ENCODE data around the gene ARPC2.

Gene ARPC2

DNA sequence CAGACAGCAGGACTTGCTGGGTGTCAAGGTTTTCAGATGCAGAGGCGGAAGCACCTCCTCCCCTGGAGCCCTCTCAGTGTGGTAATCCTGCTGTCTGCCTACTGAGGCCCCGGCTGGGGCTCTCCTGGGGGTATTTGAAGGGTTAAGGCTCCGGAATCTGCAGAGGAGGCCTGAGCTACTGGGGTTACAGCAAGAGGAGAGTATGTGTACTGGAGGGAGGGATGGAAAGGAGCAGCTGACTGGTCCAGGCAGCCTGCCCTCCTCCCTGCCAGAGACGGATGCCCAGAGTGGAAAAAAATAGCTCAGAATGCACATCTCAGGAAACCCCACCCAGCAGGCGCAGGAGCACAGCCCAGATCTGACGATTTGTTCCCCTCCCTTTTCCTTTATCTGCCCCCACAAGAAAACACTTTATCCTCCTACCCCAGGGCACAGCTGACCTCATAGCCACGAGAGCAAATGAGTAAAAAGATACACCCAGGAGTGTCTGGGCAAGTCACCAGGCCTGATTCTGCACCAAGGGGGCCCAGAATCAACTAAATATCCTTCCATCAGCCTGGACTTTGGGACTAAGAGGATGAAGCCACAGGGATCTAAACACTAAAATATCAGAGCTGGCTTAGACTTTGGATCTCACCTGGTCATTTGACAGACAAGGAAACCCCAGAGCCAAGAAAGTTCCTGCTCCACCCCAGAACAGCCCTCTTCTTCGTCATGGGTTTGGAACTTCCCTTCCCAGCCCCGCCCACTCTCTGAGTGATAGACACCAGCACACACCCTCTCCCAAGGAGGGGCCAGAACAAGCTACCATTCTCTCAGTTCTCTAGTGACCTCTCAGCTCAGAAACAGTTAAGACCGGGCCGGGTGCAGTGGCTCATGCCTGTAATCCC lies 69.8 kb downstream of the ARPC2 start:
- DNase-seq = peak; percentile 86
- H3K27ac ChIP-seq = peak overlapping the region; percentile 68
- TF ChIP-seq, protein P1, sequence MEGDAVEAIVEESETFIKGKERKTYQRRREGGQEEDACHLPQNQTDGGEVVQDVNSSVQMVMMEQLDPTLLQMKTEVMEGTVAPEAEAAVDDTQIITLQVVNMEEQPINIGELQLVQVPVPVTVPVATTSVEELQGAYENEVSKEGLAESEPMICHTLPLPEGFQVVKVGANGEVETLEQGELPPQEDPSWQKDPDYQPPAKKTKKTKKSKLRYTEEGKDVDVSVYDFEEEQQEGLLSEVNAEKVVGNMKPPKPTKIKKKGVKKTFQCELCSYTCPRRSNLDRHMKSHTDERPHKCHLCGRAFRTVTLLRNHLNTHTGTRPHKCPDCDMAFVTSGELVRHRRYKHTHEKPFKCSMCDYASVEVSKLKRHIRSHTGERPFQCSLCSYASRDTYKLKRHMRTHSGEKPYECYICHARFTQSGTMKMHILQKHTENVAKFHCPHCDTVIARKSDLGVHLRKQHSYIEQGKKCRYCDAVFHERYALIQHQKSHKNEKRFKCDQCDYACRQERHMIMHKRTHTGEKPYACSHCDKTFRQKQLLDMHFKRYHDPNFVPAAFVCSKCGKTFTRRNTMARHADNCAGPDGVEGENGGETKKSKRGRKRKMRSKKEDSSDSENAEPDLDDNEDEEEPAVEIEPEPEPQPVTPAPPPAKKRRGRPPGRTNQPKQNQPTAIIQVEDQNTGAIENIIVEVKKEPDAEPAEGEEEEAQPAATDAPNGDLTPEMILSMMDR (IDR thresholded peaks at IDR 0.05; ENCODE audit: low read depth, low read length) = no peak
- no peaks in the 10 kb centered on the region for H3K36me3 ChIP-seq
- H3K9me3 ChIP-seq (ENCODE audit: severe bottlenecking) = no peaks in the 10 kb centered on the region
- peak overlapping the region; percentile 44 for H3K4me3 ChIP-seq (ENCODE audit: low read depth, low read length)
- no peaks in the 10 kb centered on the region for H3K27me3 ChIP-seq (ENCODE audit: insufficient read depth, low read depth, severe bottlenecking)

DNA sequence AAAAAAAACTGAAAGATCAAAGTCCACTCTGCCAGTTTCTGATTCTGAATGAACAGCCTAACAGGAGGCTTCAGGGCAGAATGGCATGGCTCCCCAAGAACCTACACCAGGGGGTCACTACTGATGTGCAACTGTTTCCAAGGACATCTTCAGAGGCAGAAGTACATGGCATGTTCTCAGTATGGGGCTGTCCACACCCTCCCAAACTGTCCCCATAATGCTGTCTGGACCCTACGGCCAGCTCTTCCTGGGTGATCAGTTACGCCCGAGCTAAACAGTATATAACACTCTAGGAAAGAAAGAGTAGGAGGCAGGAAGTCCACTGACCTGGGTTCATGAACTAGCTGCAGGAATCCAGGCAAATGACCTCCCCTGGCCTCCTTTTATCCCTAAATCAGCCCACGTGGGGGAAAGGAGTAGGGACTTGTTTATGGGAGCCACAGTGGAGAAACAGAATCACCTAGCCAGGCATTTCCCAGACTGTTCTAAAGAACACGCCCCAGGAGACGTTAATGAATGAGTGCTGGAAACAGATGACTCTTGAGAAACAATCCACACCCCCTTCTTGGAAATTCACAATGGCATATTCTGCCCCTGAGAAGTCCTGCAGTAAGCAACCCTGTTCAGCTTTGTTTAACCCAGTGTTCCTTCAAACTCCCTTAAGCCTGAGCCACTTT lies 72.8 kb downstream of the ARPC2 start:
- no peaks in the 10 kb centered on the region for H3K9me3 ChIP-seq (ENCODE audit: severe bottlenecking)
- no peaks in the 10 kb centered on the region for H3K36me3 ChIP-seq
- H3K4me3 ChIP-seq (ENCODE audit: low read depth, low read length) = no peak overlapping the region
- no peak for DNase-seq
- no peak overlapping the region for H3K27ac ChIP-seq
- TF ChIP-seq, protein P1 (IDR thresholded peaks at IDR 0.05; ENCODE audit: low read depth, low read length) = no peak
- H3K27me3 ChIP-seq (ENCODE audit: insufficient read depth, low read depth, severe bottlenecking) = no peaks in the 10 kb centered on the region

DNA sequence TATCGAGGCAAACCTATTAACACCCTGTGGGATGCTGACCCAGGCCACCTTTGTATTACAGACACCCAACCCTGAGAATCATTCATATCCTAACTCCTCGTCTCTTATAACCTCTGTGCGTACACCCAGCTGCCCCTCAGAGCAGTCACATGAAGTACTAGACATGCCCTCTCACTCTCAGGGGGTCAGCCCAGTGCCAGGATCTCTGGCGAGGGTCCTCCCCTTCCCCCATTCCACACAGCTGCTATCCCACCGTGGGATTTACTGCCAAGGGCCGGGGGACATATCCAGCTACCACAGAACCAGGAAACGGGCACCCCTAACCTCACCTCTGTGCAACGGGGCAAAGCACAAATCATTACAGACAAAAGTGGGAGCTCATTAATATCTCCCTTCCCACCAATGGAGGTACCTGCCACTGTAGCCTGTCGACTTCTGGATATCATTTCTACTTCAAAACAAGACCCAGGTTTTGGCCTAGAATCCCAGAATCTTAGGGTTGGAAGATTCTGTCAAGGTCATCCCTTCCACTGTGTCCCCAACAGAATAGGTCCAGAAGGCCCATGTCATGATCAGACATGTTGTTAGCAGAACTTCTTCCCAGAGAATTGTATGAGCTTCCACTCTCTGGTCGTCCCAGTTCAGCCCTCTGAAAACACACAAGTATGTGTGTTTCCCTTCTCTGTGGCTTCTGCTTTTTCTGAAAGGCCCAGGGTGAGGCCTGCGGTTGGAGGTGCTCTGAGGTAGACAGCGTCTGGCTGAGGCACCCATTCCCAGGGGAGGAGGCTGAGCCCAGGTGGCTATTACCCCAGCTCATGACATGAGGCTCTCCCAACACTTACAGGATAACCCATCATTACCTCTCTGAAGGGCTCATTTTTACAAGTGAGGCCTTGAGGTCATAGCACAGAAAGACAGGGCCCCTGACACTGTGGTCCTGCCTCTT lies 73.6 kb downstream of the ARPC2 start:
- no peak overlapping the region for H3K4me3 ChIP-seq (ENCODE audit: low read depth, low read length)
- no peaks in the 10 kb centered on the region for H3K27me3 ChIP-seq (ENCODE audit: insufficient read depth, low read depth, severe bottlenecking)
- no peaks in the 10 kb centered on the region for H3K9me3 ChIP-seq (ENCODE audit: severe bottlenecking)
- TF ChIP-seq, protein P1 (IDR thresholded peaks at IDR 0.05; ENCODE audit: low read depth, low read length) = no peak
- H3K36me3 ChIP-seq = no peaks in the 10 kb centered on the region
- no peak overlapping the region for H3K27ac ChIP-seq
- DNase-seq = no peak

DNA sequence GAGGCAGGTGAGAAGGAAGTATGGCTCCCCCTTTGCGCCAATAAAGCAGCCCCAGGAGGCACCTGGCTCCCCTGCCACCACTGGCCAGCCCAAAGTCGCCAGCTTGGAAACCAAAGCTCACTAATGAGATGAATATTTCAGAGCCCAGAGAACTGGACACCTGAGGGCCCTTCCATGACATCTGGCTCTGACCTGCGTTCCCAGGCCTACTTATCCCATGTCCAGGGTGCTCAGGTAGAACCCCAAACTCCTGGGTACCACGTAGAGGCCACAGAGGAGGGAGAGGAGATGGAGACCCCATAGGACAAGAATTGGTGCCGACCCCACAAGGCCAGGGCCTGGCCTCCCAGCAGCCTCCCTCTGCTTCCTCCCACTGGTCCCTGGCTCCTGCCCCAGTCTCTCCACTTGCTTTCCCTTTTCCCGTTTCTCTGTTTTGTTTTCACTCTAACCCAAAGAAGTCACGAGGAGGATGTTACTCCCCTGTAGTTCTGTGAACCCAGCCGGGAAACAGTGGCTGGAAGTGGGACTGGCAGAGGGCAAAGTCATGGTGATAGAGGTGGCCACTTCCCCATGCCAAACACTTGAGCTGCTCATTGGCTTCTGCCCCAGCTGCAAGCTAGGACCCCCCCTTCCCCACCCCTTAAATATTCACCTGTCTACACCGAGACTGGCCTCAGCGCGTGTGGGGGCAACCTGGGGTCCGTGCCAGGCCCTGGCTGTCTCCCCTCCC lies 74.5 kb downstream of the ARPC2 start:
- TF ChIP-seq, protein P1 (IDR thresholded peaks at IDR 0.05; ENCODE audit: low read depth, low read length) = no peak
- H3K36me3 ChIP-seq = no peaks in the 10 kb centered on the region
- H3K27me3 ChIP-seq (ENCODE audit: insufficient read depth, low read depth, severe bottlenecking) = no peaks in the 10 kb centered on the region
- no peaks in the 10 kb centered on the region for H3K9me3 ChIP-seq (ENCODE audit: severe bottlenecking)
- H3K4me3 ChIP-seq (ENCODE audit: low read depth, low read length) = no peak overlapping the region
- no peak overlapping the region for H3K27ac ChIP-seq
- DNase-seq = no peak
